Hematopoietic multipotent progenitor cell (in vitro differentiated cells): Measurements from ENCODE around the gene TAS2R9. TPM values are rescaled to one million over a fixed set of nuclear protein-coding genes. Genes with fewer than 3 reads are reported as not detected.

Experiments used
- small RNA-seq: library from RNA; depleted of rRNA; stranded (forward); fragments of <200 nt; gene quantifications from one replicate; pipeline ENCODE3, GENCODE V24; 2012
- total RNA-seq: library from RNA; depleted of rRNA; stranded (reverse); fragments of >200 nt; gene quantifications from one replicate; pipeline ENCODE4 v1.2.3, GENCODE V29; 2012

TAS2R9 gene
- total RNA-seq, 1 donor = under 0.01 TPM

Small RNA genes within 50 kb of the gene (small RNA-seq; reads per million reads assigned to genes)
- gene PRR4 = not detected

Other genes with a start within 250 kb of the TAS2R9 start
- 2.7 TPM for gene MAGOHB, start 196.6 kb downstream of the TAS2R9 start, total RNA-seq
- gene STYK1, start 136.1 kb downstream of the TAS2R9 start, total RNA-seq = 1.6 TPM
- gene YBX3, start 86.8 kb downstream of the TAS2R9 start, total RNA-seq = 142 TPM
- not detected for gene TAS2R7, start 7.5 kb downstream of the TAS2R9 start, total RNA-seq
- not detected for gene TAS2R8, start 2.9 kb downstream of the TAS2R9 start, total RNA-seq
- gene TAS2R10, start 16.2 kb upstream of the TAS2R9 start, total RNA-seq = 0.27 TPM
- 1.1 TPM for gene PRR4, start 39.3 kb upstream of the TAS2R9 start, total RNA-seq
- 34.7 TPM for gene PRH1, start 74.1 kb upstream of the TAS2R9 start, total RNA-seq
- gene TAS2R13, start 99.4 kb upstream of the TAS2R9 start, total RNA-seq = 1.3 TPM
- gene PRH2, start 119.1 kb upstream of the TAS2R9 start, total RNA-seq = not detected
- gene TAS2R14, start 129.1 kb upstream of the TAS2R9 start, total RNA-seq = 1.9 TPM
- gene TAS2R50, start 176.7 kb upstream of the TAS2R9 start, total RNA-seq = 2.7 TPM
- 2.4 TPM for gene TAS2R20, start 188.1 kb upstream of the TAS2R9 start, total RNA-seq
- 5.4 TPM for gene TAS2R19, start 212.5 kb upstream of the TAS2R9 start, total RNA-seq
- gene TAS2R31, start 221.2 kb upstream of the TAS2R9 start, total RNA-seq = 5.1 TPM